Heart left ventricle (tissue), 13 donors: Measurements from ENCODE around the gene MBP.

Source experiments
- POLR2A ChIP-seq, 2 donors: fragments of 450-650 bp; IDR thresholded peaks; one replicate each; pipeline ENCODE4 v1.6.1; 2017; ENCODE audit warnings: antibody characterized with exemption in 2 of 2, mild to moderate bottlenecking in 2 of 2, moderate library complexity in 2 of 2
- TF ChIP-seq, protein P1 (sequence below), 12 donors: fragments of 200-600 bp; sonication (generic) in 4 of 12; IDR thresholded peaks; one replicate each; pipeline versions ENCODE4 v1.5.0 to v1.8.0; 2018 to 2022; ENCODE audit warnings: antibody characterized with exemption in 12 of 12, mild to moderate bottlenecking in 5 of 12
- donor health status: ischemic (EF 13 %, LVEDD 7.1; RV severe dilation, severe dysfunction).
- donor health status: DM: no; HTN: yes; CAD: no.
- donor health status: DM: no; HTN: no; CAD: no.
- donor health status: ischemic (EF 25% LVEDD 6.9; RV normal size, moderate dysfunction).
- donor health status: ischemic (EF 25% LVEDD 5.7; RV mildly dilated, moderate dysfunction).
- donor health status: ischemic (EF 35%, LVEDD 5.7; RV mildly dilated, moderate dysfunction).
- donor health status: nonischemic (EF 11% LVEDD 7.7; RV severe dilation, severe dysfunction).
- donor health status: DM: yes; HTN: yes; CAD: no.
- donor health status: PGD.
- donor health status: ischemic (EF 29% LVEDD 5.4; RV normal size, mild dysfunction).
- donor health status: nonischemic (EF 23%, LVEDD 6.1; RV moderate dilation, normal function).

DNA sequence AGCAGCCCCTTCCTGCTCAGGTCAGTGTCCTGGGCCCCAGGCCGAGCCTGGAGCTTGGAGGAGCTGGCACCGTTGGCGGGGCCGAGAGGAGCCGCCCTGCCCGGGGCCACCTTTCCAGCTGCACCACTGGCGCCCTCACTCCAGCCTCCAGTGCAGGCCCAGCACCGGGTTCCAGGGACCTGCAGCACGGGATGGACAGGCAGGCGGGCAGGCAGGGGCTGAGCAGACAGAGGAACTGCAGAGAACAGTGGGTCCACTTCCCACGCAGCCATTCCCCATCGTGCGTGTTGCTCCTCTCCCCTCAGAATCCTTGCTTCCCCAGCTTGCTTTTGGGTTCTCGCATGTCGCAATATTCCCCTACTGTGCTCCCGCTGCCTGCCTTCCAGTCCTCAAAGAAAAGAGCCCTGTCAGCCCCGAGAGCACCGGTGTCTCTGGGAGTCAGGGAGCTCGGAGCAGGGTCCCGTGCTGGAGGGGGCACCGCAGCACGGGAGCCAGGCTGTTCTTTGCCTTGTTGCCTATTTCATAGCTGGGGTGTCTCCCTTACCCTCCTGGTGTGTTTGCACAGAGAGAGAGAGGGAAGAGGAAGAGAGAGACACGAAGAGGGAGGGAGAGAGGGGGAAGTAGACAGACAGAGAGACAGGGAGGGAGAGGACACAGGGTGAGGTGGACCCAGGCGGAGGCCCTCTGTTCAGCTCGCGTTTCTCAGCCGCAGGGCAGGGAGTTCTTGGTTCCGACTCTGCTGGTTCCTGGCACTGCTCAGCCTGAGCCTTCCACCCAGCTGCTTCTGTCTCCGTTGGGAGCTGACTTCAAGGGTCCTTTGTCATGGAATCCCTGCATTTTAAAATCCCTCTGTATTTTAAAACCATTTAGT lies 126.0 kb downstream of the MBP start:
- TF ChIP-seq, protein P1, sequence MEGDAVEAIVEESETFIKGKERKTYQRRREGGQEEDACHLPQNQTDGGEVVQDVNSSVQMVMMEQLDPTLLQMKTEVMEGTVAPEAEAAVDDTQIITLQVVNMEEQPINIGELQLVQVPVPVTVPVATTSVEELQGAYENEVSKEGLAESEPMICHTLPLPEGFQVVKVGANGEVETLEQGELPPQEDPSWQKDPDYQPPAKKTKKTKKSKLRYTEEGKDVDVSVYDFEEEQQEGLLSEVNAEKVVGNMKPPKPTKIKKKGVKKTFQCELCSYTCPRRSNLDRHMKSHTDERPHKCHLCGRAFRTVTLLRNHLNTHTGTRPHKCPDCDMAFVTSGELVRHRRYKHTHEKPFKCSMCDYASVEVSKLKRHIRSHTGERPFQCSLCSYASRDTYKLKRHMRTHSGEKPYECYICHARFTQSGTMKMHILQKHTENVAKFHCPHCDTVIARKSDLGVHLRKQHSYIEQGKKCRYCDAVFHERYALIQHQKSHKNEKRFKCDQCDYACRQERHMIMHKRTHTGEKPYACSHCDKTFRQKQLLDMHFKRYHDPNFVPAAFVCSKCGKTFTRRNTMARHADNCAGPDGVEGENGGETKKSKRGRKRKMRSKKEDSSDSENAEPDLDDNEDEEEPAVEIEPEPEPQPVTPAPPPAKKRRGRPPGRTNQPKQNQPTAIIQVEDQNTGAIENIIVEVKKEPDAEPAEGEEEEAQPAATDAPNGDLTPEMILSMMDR (IDR thresholded peaks at IDR 0.05), result no peak
- no peak for TF ChIP-seq POLR2A (IDR thresholded peaks at IDR 0.05)
